Uterus (tissue), 2 donors: ENCODE results near the gene EIF5AL1.
"Not testable (repeated sequence)": the region's sequence is repeated elsewhere in the genome, so short reads cannot be mapped to it uniquely, and the experiment has no call there.

Experiments used
- CTCF ChIP-seq, 4 experiments: fragments of 200-600 bp in 2 of 4; fragments of 450-650 bp in 2 of 4; sonication (generic) in 2 of 4; IDR thresholded peaks; one replicate each; pipeline ENCODE4 v1.5.1; 2016 to 2019; ENCODE audit warnings: antibody characterized with exemption in 4 of 4, mild to moderate bottlenecking in 2 of 4, moderate library complexity in 1 of 4
- POLR2A ChIP-seq, 2 donors: fragments of 450-650 bp; IDR thresholded peaks; one replicate each; pipeline ENCODE4 v1.6.1; 2016; ENCODE audit warnings: antibody characterized with exemption in 2 of 2, mild to moderate bottlenecking in 1 of 2, moderate library complexity in 1 of 2

- TF ChIP-seq POLR2A, CTCF (IDR thresholded peaks at IDR 0.05): not testable (repeated sequence)
These were observed 2.3 kb upstream of the EIF5AL1 start for GRCh38 chr10:79509934-79510508.
